CD4-positive, alpha-beta T cell treated with Interleukin-17A for 4 hours (primary cell): ENCODE results near the gene TRMO.

Source experiments
- DNase-seq: peaks from one replicate; pipeline ENCODE4 v3.0.0-alpha.2; 2020; ENCODE audit warnings: mixed read lengths

Gene TRMO

GRCh38 chr9:97903177-97903576, 19.1 kb downstream of the TRMO start:
- peak; percentile 31 for DNase-seq

GRCh38 chr9:97900738-97901565, 21.3 kb downstream of the TRMO start:
- peak; percentile 53 for DNase-seq

GRCh38 chr9:97900103-97900737, 22.1 kb downstream of the TRMO start:
- no peak for DNase-seq

- peak; percentile 27 for DNase-seq
Measured at GRCh38 chr9:97895695-97896332, 26.5 kb downstream of the TRMO start.

- DNase-seq = no peak
Measured at GRCh38 chr9:97895211-97895610, 27.1 kb downstream of the TRMO start.

GRCh38 chr9:97892421-97892820, 29.9 kb downstream of the TRMO start:
- DNase-seq = no peak

GRCh38 chr9:97891736-97892135, 30.6 kb downstream of the TRMO start:
- DNase-seq = no peak

GRCh38 chr9:97889941-97890887, 32.1 kb downstream of the TRMO start:
- peak; percentile 82 for DNase-seq

GRCh38 chr9:97880336-97880735, 42.0 kb downstream of the TRMO start:
- DNase-seq = no peak

GRCh38 chr9:97876061-97876460, 46.2 kb downstream of the TRMO start:
- DNase-seq = no peak

GRCh38 chr9:97875111-97875510, 47.2 kb downstream of the TRMO start:
- no peak for DNase-seq

- DNase-seq = no peak
Measured at GRCh38 chr9:97874624-97875023, 47.7 kb downstream of the TRMO start.

- DNase-seq = no peak
Measured at GRCh38 chr9:97873882-97874281, 48.4 kb downstream of the TRMO start.

GRCh38 chr9:97873425-97873824, 48.9 kb downstream of the TRMO start:
- DNase-seq = no peak

- DNase-seq = no peak
Measured at GRCh38 chr9:97868859-97869258, 53.4 kb downstream of the TRMO start.

- DNase-seq = no peak
Measured at GRCh38 chr9:97866848-97867247, 55.5 kb downstream of the TRMO start.

GRCh38 chr9:97866300-97866699, 56.0 kb downstream of the TRMO start:
- no peak for DNase-seq

- DNase-seq = no peak
Measured at GRCh38 chr9:97864396-97864795, 57.9 kb downstream of the TRMO start.

- no peak for DNase-seq
Measured at GRCh38 chr9:97863314-97863713, 59.0 kb downstream of the TRMO start.

- DNase-seq = no peak
Measured at GRCh38 chr9:97861148-97861475, 61.2 kb downstream of the TRMO start.

- no peak for DNase-seq
Measured at GRCh38 chr9:97860451-97861147, 61.7 kb downstream of the TRMO start.

- DNase-seq = no peak
Measured at GRCh38 chr9:97859346-97859745, 63.0 kb downstream of the TRMO start.
